Vagina (tissue), 2 donors: Measurements from ENCODE around the gene NGRN. TPM values are rescaled to one million over a fixed set of nuclear protein-coding genes. Genes with fewer than 3 reads are reported as not detected.
"Not testable (repeated sequence)": the region's sequence is repeated elsewhere in the genome, so short reads cannot be mapped to it uniquely, and the experiment has no call there.

ENCODE experiments used
- DNase-seq, 2 donors: peaks; one replicate each; pipeline ENCODE4 v3.0.0-alpha.2; 2017; ENCODE audit errors: extremely low spot score in 2 of 2
- H3K27ac ChIP-seq: fragments of 200-600 bp; sonication (generic); one replicate; pipeline ENCODE4 v1.5.1; 2019
- H3K27me3 ChIP-seq: fragments of 200-600 bp; sonication (generic); one replicate; pipeline ENCODE4 v1.5.1; 2019
- H3K36me3 ChIP-seq, 2 donors: fragments of 200-600 bp; sonication (generic); one replicate each; pipeline ENCODE4 v1.5.1; 2017 to 2019
- H3K4me1 ChIP-seq: fragments of 200-600 bp; sonication (generic); one replicate; pipeline ENCODE4 v1.5.1; 2019
- H3K4me3 ChIP-seq, 2 donors: fragments of 200-600 bp; sonication (generic); 1 replicate in 1 of 2; 2 replicates in 1 of 2; pipeline ENCODE4 v1.5.1; 2016 to 2019
- H3K9me3 ChIP-seq: fragments of 200-600 bp; sonication (generic); one replicate; pipeline ENCODE4 v1.5.1; 2019
- POLR2A ChIP-seq, 2 donors: fragments of 450-650 bp; IDR thresholded peaks; one replicate each; pipeline ENCODE4 v1.6.1; 2017; ENCODE audit warnings: antibody characterized with exemption in 2 of 2, mild to moderate bottlenecking in 2 of 2, moderate library complexity in 2 of 2
- POLR2AphosphoS5 ChIP-seq, 2 donors: sonication (generic); formaldehyde crosslinking; IDR thresholded peaks; one replicate each; pipeline ENCODE4 v1.9.0; 2017; ENCODE audit warnings: antibody characterized with exemption in 2 of 2, mild to moderate bottlenecking in 2 of 2, low read depth in 1 of 2; ENCODE audit not compliant: insufficient read depth in 1 of 2
- intact Hi-C: fragments of 100-400 bp; cut with DNase I; formaldehyde crosslinking; loops from one replicate; pipeline ENCODE4 v1.15.1; 2023
- total RNA-seq: library from RNA; depleted of rRNA; stranded (reverse); fragments of >200 nt; gene quantifications from one replicate; pipeline ENCODE4 v1.2.3, GENCODE V29; 2016
- TF ChIP-seq, protein P1 (sequence below), 3 experiments: fragments of 450-650 bp in 2 of 3; fragments of 200-600 bp in 1 of 3; sonication (generic) in 1 of 3; IDR thresholded peaks; one replicate each; pipeline ENCODE4 v1.5.1; 2017 to 2019; ENCODE audit warnings: antibody characterized with exemption in 3 of 3, mild to moderate bottlenecking in 2 of 3, moderate library complexity in 2 of 3

NGRN gene
- total RNA-seq, 1 donor from 2014 or later: 59.2 TPM

DNA sequence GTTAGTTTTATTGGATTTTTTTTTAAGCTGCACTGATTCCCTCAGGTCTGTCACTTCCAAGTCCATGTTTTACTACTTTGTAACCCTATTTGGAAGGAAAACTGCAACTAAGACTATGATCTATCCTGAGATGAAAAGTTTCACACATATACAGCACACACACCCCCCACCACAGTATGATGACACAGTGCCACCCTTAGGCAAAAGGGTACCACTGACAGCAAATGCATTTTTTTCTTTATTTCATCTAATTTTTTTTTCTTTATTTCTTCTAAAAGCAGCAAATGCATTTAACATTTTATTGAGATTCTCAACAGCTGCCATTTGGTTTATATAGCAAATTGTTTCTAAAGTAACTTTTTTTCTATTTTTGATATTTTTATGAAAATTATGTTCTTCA lies 21.2 kb downstream of the NGRN start:
- Histone ChIP-seq H3K4me3 (no peak overlapping the region), H3K27me3 (no peaks in the 10 kb centered on the region), H3K9me3 (no peaks in the 10 kb centered on the region), H3K36me3 (no peaks in the 10 kb centered on the region), H3K4me1 (peaks cover 16% of the 10 kb centered on the region), H3K27ac (no peak overlapping the region)
- TF ChIP-seq POLR2A (IDR thresholded peaks at IDR 0.05) (no peak), POLR2AphosphoS5 (IDR thresholded peaks at IDR 0.05; ENCODE audit: insufficient read depth in 1 of 2, low read depth in 1 of 2) (no peak)
- TF ChIP-seq, protein P1, sequence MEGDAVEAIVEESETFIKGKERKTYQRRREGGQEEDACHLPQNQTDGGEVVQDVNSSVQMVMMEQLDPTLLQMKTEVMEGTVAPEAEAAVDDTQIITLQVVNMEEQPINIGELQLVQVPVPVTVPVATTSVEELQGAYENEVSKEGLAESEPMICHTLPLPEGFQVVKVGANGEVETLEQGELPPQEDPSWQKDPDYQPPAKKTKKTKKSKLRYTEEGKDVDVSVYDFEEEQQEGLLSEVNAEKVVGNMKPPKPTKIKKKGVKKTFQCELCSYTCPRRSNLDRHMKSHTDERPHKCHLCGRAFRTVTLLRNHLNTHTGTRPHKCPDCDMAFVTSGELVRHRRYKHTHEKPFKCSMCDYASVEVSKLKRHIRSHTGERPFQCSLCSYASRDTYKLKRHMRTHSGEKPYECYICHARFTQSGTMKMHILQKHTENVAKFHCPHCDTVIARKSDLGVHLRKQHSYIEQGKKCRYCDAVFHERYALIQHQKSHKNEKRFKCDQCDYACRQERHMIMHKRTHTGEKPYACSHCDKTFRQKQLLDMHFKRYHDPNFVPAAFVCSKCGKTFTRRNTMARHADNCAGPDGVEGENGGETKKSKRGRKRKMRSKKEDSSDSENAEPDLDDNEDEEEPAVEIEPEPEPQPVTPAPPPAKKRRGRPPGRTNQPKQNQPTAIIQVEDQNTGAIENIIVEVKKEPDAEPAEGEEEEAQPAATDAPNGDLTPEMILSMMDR (IDR thresholded peaks at IDR 0.05): no peak
- DNase-seq: no peak
- intact Hi-C loops: no loop called here

DNA sequence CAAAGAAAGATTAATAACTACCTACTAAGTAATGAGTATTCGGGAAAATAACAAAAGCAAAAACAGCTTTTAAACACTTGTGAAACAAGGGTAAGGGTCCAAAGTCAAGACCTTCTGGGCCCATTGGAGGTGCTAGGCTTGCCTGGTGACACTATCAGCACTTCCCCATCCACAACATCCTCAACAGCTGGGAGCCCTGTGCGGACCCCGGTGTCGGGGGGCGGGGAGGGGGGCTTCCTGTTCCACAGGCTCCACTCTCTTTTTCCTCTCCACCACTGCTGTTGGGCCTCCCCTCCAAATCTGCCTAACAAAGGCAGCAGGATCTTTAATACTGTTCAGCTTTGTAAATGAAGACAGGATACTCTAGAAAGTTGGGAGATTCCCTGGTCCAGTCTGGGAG lies 21.6 kb downstream of the NGRN start:
- Histone ChIP-seq H3K4me1 (peaks cover 16% of the 10 kb centered on the region), H3K4me3 (no peak overlapping the region), H3K9me3 (no peaks in the 10 kb centered on the region), H3K36me3 (no peaks in the 10 kb centered on the region), H3K27ac (peak overlapping the region; percentile 38), H3K27me3 (no peaks in the 10 kb centered on the region)
- TF ChIP-seq POLR2AphosphoS5 (IDR thresholded peaks at IDR 0.05; ENCODE audit: insufficient read depth in 1 of 2, low read depth in 1 of 2) (no peak), POLR2A (IDR thresholded peaks at IDR 0.05) (no peak)
- TF ChIP-seq, protein P1 (IDR thresholded peaks at IDR 0.05): no peak
- DNase-seq: no peak
- intact Hi-C loops: no loop called here

DNA sequence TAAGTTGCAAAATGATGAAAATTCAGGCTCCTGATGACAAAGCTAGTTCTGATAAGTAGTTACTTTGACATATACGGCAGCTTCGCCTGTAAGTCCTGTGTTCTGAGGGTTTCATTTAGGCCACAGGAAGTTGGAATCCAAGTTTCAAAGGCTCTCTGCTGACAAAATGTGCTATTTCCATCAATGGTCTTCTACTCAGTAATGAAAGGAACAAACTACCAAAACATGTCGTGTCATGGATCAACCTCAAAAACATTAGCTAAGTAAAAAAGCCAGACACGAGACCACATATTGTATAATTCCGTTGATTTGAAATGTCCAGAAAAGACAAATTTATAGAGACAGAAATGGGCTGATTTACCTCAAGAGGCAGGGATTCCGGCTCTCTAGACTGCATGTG lies 22.5 kb downstream of the NGRN start:
- no peaks in the 10 kb centered on the region for H3K27me3 ChIP-seq
- peaks cover 16% of the 10 kb centered on the region for H3K4me1 ChIP-seq
- intact Hi-C loops: no loop called here
- DNase-seq: no peak
- H3K9me3 ChIP-seq: no peaks in the 10 kb centered on the region
- peak overlapping the region; percentile 38 for H3K27ac ChIP-seq
- TF ChIP-seq POLR2AphosphoS5 (IDR thresholded peaks at IDR 0.05; ENCODE audit: insufficient read depth in 1 of 2, low read depth in 1 of 2) (no peak), POLR2A (IDR thresholded peaks at IDR 0.05) (no peak)
- TF ChIP-seq, protein P1 (IDR thresholded peaks at IDR 0.05): no peak
- H3K36me3 ChIP-seq: no peaks in the 10 kb centered on the region
- no peak overlapping the region for H3K4me3 ChIP-seq

DNA sequence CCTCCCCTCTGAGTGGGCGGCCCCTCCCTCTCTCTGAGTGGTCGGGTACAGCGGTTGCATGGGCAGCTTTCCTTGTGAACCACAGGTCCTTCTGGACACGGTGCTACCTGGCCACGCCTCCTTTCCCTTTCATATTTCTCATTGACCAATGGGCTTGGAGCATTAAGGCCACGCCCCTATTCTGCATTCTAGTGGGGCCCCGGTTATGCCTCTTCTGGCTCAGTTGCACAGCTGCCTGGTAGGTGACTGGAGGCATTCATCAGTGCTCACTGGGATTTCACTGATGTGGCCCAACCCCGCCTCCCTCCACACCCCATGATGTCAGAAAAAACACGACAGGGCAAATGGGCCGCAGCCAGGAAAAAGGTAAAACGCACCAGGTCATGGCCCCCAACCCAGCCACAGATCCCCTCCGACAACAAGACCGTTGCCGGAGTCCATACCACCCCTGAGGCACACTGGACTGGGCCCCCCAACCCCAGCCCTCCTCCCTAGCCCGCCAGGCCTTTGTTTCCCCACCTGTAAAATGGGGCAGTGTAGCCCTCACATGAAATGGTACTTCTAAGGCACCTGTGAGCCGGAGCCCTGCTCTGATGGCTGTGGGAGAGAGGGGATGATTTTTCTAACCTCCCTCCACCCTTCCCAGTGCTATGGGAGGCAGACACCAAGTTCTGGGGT lies 26.3 kb downstream of the NGRN start:
- H3K4me3 ChIP-seq: no peak overlapping the region
- no peaks in the 10 kb centered on the region for H3K36me3 ChIP-seq
- H3K27me3 ChIP-seq: no peaks in the 10 kb centered on the region
- H3K27ac ChIP-seq: no peak overlapping the region
- no peak for TF ChIP-seq POLR2A (IDR thresholded peaks at IDR 0.05)
- TF ChIP-seq, protein P1 (IDR thresholded peaks at IDR 0.05): no peak
- intact Hi-C loops: no loop called here
- DNase-seq: no peak
- H3K4me1 ChIP-seq: peaks cover 8% of the 10 kb centered on the region
- H3K9me3 ChIP-seq: no peaks in the 10 kb centered on the region

DNA sequence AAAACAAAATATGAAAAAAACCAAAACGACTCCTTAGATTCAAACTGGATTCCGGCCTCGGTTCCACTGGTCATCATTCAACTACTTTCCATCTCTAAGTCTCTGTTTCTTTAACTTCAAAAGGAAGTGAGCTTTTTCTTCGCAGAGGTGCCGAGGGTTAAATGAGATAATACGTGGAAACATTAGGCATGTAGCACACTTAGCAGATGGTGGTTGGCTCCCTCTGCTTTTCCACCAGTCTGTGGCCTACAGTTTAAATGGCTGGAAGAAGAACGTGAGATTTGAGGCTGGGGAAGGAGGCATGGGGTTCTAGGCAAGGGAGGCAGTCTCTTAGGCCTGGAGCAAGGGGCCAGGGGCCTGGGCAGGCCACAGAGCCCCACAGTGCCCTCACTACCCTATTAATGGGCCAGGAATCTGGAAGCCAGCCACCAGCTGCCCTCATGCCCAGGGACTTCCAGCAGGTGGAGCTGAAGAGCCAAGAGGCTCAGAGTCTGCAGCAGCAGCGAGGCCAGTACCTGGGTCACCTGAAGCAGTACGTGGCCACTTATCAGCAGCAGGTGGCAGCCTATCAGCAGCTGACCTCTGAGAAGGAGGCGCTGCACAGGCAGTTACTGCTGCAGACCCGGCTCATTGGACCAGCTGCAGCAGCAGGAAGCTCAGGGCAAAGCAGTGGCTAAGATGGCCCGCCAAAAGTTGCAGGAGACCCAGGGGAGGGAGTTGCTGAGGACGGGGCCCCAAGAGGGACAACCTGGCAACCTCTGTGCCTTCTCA lies 27.8 kb downstream of the NGRN start:
- H3K27ac ChIP-seq, H3K4me1 ChIP-seq, H3K27me3 ChIP-seq, H3K36me3 ChIP-seq, H3K4me3 ChIP-seq, H3K9me3 ChIP-seq, DNase-seq, intact Hi-C loops: not testable (repeated sequence)
- TF ChIP-seq, protein P1 (IDR thresholded peaks at IDR 0.05): peak in 2 of 3 experiments; percentile 60 to 83
